GM19351 (cell line): ENCODE results near the gene PPP1R15A.
"Not testable (repeated sequence)": the region's sequence is repeated elsewhere in the genome, so short reads cannot be mapped to it uniquely, and the experiment has no call there.

Experiments used
- ATAC-seq: cut with Tn5 transposase; IDR thresholded peaks from one replicate; pipeline ENCODE4 v1.9.1; 2021; ENCODE audit warnings: mild to moderate bottlenecking, moderate library complexity; ENCODE audit not compliant: unreplicated experiment

The PPP1R15A gene

DNA sequence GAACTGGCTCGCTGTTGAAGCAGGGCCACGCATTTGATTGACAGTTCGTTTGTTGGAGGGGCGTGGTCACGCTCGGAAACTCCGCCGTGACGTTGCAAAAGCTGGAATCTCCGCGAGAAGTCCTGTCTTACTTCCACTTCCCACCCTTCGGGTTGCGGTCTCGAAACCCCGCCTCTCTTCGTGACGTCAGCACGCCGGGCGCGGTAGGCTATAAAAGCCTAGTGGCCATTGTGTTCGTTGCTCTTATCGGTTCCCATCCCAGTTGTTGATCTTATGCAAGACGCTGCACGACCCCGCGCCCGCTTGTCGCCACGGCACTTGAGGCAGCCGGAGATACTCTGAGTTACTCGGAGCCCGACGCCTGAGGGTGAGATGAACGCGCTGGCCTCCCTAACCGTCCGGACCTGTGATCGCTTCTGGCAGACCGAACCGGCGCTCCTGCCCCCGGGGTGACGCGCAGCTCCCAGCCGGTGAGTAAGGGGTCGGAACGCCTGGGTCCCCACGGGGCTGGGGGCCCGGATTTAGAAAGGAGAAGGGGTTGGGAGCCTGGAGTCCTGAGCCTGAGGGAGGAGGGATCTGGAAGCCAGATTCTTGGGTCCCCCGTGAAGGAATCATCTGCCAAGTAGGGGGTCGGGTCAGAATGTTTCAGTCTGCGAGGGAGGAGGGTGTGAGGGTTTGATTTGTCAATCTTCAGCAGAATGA, at the start of gene PPP1R15A:
TSS of gene PPP1R15A (plus strand) at position 240 of the 702 bp plus-strand sequence. CDS start 813 bp downstream, outside the sequence.
- ATAC-seq, result peak; percentile 39

DNA sequence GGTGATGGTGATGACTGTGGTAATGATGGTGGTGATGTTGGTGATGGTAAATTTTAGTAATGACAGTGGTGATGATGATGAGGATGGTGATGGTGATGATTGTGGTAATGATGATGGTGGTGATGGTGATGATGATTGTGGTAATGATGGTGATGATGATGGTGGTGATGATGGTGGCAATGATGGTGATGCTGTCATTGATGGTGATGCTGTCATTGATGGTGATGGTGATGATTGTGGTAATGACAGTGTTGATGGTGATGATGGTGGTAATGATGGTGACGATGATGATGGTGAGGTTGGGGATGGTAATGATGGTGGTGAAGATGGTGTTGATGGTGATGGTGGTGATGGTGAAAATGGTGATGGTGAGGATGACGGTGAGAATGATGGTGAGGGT, 49.7 kb upstream of the PPP1R15A start:
- no peak for ATAC-seq

DNA sequence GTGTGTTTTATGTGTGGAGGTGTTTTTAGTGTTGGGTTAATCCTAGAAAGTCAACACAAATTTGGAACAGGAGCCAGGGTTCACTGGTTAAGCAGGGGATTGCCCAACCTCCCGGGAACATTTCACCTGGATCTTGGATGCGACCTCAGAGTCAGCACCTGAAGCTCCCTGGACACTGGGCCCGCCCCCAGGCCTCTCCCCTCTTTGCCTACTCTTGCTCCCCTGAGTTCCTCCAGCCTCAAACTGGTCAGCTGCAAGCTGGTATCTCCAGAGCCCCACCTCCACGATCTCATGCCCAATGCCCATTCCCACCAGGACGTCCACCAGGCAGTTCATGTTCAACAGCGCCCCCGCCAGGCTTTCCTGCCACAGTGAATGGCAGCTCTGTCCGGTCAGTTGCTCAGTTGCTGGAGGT, 45.6 kb upstream of the PPP1R15A start:
- no peak for ATAC-seq

DNA sequence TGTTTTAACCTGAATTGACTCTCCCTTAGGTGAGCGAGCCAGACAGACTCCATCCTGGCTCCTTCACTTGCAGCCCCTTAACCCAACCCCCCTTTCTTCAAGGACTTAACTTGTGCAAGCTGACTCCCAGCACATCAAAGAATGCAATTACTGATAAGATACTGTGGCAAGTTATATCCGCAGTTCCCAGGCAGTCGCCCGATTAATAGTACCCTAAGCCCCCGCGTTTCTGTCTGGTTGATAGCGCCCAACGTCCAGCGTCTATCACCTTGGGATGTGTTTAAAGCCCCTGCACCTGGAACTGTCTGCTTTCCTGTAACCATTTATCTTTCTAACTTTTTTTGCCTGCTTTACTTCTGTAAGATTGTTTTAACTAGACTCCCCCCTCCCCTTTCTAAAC, 42.1 kb upstream of the PPP1R15A start:
- no peak for ATAC-seq

DNA sequence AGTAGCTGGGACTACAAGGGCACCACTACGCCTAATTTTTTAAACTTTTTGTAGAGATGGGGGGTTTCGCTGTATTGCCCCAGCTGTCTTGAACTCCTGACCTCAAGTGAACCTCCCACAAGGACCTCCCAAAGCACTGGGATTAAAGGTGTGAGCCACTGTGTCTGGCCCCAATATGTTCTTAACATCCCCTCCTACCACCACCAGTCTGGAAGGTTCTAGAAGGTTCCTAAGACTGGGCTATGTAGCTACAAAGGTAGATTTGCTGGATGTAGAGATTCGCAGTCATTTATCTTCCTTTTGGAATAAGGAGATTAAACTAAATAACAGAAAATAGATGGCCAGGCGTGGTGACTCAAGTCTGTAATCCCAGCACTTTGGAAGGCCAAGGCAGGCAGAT, 41.3 kb upstream of the PPP1R15A start:
- ATAC-seq, result no peak

DNA sequence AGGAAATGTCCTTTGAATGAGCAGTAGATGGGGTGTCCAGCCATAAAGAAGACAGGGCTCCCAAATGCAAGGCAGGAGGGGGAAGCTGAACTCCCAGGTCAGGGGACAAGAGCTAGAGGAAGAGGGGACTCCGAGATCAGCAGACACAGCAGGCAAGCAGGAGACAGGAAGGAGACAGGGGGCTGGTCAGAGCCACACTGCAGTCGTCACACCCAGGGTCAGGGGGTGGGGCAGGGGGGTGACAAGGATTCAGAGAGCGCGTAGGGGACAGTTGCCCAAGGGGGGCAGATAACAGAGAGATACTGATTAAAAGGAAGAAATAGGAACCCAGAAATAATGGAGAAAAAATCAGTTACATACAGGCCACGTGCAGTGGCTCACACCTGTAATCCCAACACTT, 39.2 kb upstream of the PPP1R15A start:
- ATAC-seq, result no peak

DNA sequence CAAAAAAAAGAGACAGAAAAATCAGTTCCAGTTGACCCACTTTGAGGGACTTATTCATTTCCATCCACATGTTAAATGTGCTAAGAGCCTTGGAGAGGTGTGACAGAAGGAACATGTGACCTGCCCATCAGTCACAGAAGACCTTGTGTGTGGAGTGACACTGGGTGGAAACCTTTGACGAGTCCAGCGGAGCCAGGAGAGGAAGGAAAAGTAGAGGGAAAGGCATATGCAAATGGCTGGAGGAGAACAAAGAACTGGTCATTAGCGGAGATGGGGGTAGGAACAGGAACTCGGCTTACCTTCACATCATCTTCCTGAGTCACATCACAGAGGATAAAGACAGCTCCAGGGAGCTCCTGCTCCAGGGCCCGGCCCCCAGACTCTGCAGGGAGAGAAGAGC, 38.2 kb upstream of the PPP1R15A start:
- no peak for ATAC-seq

DNA sequence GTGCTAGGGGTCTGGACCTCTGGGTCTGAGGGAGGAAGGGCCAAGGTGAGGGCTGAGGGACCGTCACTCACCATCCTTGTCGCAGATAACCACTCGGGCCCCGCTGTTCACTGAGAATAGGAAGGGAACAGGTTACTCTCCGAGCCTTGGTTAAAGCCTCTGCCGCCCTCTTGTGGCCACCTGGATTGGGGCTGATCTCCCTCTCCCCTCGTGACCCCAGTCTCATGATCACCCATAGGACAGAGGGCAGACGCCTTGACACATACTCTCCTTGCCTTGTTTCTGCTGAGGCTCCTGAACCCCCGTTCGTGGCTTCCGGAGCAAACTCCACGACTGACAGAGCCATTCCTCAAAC, 36.5 kb upstream of the PPP1R15A start:
- ATAC-seq, result peak; percentile 82

DNA sequence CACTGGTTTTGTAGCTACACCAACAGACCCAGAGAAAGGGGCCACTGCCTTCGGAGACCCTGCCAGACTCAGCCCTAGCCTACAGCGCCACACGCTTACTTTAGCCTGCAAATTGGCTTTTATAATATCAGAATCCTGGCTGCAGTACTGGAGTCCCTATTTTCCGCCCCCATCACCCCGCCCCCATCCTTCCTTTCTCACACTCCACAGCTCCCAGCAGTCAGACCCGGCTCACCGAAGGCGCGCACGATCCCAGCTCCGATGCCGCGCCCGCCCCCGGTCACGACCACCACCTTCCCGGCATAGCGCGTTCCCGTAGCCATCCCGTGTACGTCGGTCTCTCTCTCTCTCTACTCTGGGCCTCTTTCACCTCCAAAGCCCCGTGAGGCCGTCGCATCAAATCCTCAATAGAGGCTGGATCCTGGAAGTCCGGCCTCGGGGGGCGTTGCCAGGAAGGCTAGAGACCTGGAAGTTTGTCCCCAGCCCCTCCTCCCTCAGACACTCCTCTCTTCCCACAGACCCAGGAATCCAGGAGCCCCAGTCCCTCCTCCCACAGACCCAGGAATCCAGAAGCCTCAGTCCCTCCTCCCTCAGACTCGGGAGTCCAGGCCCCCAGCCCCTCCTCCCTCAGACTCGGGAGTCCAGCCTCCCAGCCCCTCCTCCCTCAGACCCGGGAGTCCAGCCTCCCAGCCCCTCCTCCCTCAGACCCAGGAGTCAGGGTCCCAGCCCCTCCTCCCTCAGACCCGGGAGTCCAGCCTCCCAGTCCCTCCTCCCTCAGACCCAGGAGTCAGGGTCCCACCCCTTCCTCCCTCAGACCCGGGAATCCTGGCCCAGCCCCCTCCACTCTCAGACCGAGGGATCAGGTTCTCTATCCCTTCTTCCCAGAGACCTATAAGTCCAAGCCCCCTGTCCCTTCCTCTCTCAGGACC, 35.9 kb upstream of the PPP1R15A start, which contains the start of gene HSD17B14:
TSS of gene HSD17B14 (minus strand) at position 403 of the 929 bp plus-strand sequence. CDS start at position 323, 80 bp downstream.
- no peak for ATAC-seq

DNA sequence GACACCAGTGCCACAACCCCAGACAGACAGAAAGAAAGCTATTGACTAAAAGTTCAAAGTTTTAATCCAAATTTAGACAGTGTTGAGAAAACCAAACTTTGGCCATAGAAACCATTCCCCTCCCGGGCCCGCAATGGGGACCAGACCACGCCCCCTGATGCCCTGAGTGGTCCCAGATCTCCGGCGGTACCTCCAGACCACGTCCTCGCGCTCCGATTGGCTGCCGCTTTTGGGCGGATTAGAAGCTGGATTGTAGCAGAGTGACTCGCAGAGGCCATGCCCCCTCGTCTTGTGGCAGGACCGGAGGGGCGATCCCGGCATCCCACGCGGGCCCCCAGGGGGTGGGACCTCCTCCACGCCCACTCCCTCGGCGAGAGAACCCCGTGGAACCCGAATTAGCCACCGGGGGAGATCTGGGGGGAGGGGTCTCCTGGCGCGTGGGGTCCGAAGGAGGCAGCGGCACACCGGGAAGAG, 35.1 kb upstream of the PPP1R15A start:
- peak; percentile 62 for ATAC-seq

DNA sequence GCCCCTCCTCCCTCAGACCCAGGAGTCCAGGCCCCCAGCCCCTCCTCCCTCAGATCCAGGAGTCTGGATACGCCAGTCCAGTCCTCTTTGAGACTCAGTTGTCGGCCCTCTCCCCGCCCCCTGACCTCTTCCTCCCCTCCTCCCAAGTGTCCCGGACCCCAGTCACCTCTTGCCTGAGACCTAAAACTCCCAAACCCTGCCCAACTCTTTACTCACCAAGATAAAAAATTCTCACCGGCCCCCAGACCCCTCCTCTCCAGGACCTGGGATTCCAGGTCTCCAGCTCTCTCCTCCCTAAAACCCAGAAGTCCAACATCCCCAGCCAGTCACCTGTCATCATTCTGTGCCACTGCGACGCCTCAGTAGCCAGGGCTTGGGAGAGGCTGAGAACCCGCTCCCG, 34.5 kb upstream of the PPP1R15A start:
- no peak for ATAC-seq

DNA sequence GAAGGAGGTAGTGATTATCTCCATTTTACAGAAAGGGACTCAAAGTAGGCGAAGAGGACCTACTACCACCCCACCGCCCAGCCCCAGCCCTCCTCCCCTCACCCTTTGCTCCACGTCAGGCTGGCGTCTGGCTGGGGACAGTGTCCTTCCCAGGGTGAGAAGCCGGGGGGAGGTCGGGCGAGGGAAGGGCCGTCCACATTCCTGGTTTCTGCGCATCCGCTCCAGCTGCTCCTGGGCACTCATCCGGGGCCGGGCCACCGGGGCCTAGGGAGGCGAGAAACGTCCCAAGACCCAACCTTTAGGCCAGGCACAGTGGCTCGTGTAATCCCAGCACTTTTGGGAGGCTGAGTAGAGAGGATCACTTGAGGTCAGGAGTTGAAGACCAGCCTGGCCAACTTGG, 31.2 kb upstream of the PPP1R15A start:
- no peak for ATAC-seq

DNA sequence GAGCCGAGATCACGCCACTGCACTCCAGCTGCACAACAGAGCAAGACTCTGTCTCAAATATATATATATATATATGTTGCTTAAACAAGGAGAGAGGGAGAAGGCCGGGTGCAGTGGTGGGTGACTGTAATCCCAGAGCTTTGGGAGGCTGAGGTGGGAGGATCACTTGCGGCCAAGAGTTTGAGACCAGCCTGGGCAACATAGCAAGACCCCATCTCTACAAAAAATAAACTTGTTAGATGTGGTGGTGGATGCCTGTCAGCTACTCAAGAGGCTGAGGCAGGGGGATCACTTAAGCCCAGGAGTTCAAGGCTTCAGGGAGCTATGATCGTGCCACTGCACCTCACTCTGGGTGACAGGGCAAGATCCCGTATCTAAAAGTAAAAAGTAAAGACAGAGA, 30.6 kb upstream of the PPP1R15A start:
- no peak for ATAC-seq

DNA sequence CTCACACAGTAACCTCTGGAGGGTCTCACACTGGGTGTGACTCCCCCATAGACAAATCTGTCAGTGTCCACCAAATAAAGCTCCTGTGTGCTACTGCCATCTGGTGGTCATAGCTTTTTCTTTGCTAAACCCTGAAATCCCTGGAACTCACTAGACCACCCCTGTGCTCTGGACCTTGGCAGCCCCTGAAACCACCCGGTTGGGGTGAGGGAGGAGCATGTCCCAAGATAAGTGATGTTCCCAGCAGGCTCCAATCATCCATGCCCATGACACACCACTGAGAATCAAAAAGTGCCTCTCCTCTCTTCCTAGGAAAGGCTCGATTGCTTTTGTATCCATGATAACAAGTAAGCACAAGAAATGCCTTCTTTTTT, 29.4 kb upstream of the PPP1R15A start:
- no peak for ATAC-seq

DNA sequence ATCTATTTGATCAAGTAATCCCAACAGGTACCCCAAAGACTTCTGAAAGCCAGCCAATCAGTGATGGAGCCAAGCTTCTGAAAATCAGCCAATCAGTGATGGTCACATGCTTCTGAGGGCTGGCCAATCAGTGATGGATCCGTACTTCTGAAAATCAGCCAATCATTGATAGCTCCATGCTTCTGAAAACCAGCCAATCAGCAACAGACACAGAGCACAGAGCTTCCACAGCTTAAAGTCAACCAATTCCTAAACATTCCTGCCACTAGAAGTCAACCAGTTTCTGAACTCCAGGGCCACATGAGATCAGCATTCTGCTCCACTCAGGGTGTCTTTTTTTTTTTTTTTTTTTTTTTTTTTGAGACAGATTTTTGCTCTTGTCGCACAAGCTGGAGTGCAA, 27.7 kb upstream of the PPP1R15A start:
- no peak for ATAC-seq

DNA sequence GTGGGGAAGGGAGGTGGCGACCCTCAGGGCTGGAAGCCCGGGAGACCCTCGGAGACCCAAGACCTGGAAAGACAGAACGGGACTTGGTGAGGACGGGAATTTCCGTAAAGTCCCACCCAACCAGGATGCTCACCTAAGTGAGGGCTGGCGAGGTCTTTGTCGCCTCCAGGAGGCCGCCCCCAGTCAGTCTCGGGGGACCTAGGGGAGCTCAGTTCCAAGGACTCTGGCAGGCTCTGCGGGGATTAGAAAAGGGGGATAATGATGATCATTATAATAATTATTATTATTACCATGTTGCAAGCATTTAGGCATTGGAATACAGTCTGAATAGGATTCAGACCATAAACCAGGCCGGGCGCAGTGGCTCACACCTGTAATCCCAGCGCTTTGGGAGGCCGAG, 26.8 kb upstream of the PPP1R15A start:
- ATAC-seq, result no peak

DNA sequence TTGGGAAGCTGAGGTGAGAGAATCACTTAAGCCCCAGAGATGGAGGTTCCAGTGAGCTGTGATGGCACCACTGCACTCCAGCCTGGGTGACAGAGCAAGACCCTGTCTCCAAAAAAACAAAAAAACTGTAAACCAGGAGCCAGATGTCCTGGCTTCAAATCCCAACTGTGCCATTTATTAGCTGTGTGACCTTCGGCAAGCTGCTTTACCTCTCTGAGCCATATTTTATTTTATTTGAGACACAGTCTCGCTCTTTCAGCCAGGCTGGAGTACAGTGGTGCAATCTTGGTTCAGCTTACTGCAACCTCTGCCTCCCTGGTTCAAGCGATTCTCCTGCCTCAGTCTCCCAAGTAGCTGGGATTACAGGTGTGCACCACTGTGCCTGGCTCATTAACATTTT, 25.6 kb upstream of the PPP1R15A start:
- ATAC-seq, result not testable (repeated sequence)

DNA sequence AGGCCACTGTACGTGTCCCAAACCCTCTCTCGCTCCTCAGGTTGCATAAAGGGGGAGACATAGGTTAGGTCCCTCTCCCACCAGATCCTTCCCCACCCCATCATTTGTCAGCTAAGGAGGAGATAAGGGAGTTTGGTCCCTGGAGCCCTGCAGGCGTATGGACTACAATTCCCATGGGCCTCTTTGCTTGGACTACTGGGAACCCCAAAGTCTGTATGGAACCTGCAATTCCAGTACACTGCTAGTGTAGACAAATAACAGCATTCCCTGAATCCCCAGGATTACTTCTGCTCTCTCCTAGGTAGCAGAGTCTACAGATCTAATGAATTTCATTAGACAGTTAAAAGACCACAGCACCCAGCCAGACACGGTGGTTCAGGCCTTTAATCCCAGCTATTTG, 19.9 kb upstream of the PPP1R15A start:
- ATAC-seq, result no peak

DNA sequence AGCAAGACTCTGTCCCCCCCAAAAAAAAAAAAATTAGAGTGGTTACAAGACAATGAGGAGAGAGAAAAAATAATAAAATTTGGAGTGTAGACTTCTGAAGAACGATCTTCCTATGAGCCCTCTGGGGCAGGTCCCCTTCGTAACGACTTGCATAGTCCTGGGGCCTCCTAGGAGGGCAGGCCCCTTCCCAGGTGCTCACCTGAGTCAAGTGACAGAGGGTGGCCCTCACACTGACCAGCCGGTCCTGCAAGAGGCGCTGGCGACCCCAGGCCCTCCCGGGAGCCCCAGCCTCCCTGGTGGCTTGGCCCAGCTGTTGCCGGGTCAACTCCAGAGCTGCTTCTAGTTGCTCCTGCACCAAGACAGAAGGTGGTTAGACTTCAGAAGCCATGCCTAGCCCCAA, 18.7 kb upstream of the PPP1R15A start:
- ATAC-seq, result no peak

DNA sequence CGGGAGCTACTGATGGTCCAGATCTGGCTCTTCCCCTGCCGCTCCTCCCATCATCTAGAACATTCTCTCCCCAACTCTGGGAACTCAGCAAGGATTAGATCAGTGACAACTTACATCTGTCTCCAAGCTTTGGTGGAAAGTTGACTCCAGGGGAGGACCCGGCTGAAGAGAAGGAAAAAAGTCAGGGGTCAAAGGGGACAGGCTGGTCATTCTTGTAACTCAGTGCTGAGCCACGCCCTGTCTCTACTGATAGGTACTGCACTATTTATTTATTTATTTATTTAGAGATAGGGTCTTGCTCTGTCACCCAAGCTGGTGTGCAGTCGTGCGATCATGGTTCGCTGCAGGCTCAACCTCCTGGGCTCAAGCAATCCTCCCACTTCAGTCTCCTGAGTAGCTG, 18.1 kb upstream of the PPP1R15A start:
- no peak for ATAC-seq

DNA sequence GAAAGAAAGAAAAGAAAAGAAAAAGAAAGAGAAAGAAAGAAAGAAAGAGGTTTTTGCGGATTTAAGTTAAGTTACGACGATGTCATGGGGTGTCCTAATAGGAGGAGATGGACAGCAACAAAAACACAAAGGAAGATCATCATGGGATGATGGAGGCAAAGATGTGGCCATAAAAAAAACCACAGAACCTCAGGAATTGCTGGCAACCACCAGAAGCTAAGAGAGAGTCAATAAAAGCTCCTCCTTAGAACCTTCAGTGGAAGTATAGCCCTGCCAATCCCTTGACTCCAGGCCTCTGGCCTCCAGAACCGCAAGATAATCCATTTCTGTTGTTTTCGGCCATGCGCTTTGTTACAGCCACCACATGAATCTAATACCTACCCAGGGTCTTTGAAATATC, 15.3 kb upstream of the PPP1R15A start:
- ATAC-seq, result no peak
